Inferior parietal cortex (tissue), 1 donor: Measurements from ENCODE around the gene TIMM10B.
A peak's percentile ranks its signal among the peaks of the same experiment; 100 is the strongest.

Source experiments
- DNase-seq: peaks from one replicate; pipeline ENCODE4 v3.0.0-alpha.2; 2016; ENCODE audit errors: extremely low spot score

TIMM10B gene

GRCh38 chr11:6481012-6481923 is at the start of gene TIMM10B, which contains the start of gene ARFIP2:
Gene TIMM10B, plus strand, starts transcription at chr11:6481501. Its CDS starts 16 bp downstream, at chr11:6481517.
Gene ARFIP2, minus strand, starts transcription at chr11:6481331. Its CDS starts 910 bp downstream, at chr11:6480421.
- DNase-seq: peak; percentile 98

GRCh38 chr11:6431861-6432260 is 49.4 kb upstream of the TIMM10B start:
- no peak for DNase-seq

- DNase-seq: no peak
Measured at GRCh38 chr11:6433998-6434660, 47.2 kb upstream of the TIMM10B start.

GRCh38 chr11:6437423-6437822 is 43.9 kb upstream of the TIMM10B start:
- no peak for DNase-seq

- DNase-seq: no peak
Measured at GRCh38 chr11:6437993-6438392, 43.3 kb upstream of the TIMM10B start.

- peak; percentile 81 for DNase-seq
Measured at GRCh38 chr11:6438979-6439571, 42.2 kb upstream of the TIMM10B start.

- DNase-seq: no peak
Measured at GRCh38 chr11:6440906-6441358, 40.4 kb upstream of the TIMM10B start, which contains the start of gene HPX. Gene HPX, minus strand, starts transcription at chr11:6440987. Its CDS starts 24 bp downstream, at chr11:6440963.

- DNase-seq: no peak
Measured at GRCh38 chr11:6442441-6442840, 38.9 kb upstream of the TIMM10B start.

- peak; percentile 69 for DNase-seq
Measured at GRCh38 chr11:6443269-6444003, 37.9 kb upstream of the TIMM10B start.

- DNase-seq: no peak
Measured at GRCh38 chr11:6448574-6448973, 32.7 kb upstream of the TIMM10B start.

GRCh38 chr11:6452219-6452618 is 29.1 kb upstream of the TIMM10B start:
- no peak for DNase-seq

- no peak for DNase-seq
Measured at GRCh38 chr11:6453152-6453551, 28.1 kb upstream of the TIMM10B start.

- no peak for DNase-seq
Measured at GRCh38 chr11:6455070-6455469, 26.2 kb upstream of the TIMM10B start.

GRCh38 chr11:6456361-6457073 is 24.8 kb upstream of the TIMM10B start:
- no peak for DNase-seq

GRCh38 chr11:6457581-6458320 is 23.6 kb upstream of the TIMM10B start:
- DNase-seq: no peak

GRCh38 chr11:6458352-6459098 is 22.8 kb upstream of the TIMM10B start:
- DNase-seq: no peak

- no peak for DNase-seq
Measured at GRCh38 chr11:6459099-6459450, 22.2 kb upstream of the TIMM10B start.

- DNase-seq: peak; percentile 77
Measured at GRCh38 chr11:6468712-6469495, 12.4 kb upstream of the TIMM10B start.

- no peak for DNase-seq
Measured at GRCh38 chr11:6469599-6469998, 11.7 kb upstream of the TIMM10B start.
